HS-27A (cell line): ENCODE results near the gene ZNF532.
"Not testable (repeated sequence)": the region's sequence is repeated elsewhere in the genome, so short reads cannot be mapped to it uniquely, and the experiment has no call there.

Source experiments
- DNase-seq: peaks from one replicate; pipeline ENCODE4 v3.0.0-alpha.2; 2012; ENCODE audit warnings: low read depth, missing footprints

Gene ZNF532

DNA sequence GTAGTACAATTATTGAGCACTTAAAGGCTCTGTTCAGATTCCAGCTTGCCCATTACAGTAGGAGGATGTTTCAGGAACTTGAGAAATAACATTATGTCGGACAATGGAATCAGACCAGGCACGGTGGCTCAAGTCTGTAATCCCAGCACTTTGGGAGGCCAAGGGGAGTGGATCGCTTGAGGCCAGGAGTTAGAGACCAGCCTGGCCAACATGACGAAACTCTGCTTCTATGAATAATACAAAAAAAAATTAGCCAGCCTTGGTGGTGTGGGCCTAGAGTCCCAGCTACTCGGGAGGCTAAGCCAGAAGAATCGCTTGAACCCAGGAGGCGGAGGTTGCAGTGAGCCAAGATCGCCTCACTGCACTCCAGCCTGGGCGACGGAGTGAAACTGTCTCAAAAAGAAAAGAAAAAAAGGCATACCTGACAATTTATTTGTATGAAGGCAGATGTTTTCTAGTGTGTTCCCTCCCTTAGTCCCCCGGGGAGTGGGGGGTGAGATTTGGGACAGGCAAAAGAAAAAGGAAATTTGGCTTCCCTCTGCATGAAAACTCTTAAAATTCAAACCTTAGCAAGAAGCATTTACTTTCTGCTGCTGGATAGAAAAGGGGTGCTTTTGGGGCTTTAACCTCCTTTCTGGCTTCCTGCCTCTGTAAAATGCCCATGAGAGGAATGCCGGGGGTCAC lies 13.7 kb upstream of the ZNF532 start:
- DNase-seq: no peak

DNA sequence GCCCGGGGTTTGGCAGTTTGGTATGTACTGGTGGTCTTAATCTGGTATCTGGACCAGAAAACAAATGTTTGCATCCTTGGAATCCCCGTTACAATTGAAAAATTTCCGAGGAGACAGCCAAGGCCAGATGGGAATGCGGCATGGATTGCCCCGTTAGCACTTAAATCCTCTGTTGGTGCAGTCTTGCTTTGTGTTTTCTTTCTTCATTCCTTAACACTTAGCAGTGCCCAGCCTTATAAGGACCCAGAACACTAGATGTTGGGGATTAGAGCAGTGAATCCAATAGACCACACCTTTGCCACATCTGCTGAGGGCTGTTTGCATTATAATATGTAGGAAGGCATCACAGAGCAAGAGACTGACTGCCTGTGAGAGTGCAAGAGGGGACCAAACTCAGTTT lies 12.8 kb upstream of the ZNF532 start:
- no peak for DNase-seq

DNA sequence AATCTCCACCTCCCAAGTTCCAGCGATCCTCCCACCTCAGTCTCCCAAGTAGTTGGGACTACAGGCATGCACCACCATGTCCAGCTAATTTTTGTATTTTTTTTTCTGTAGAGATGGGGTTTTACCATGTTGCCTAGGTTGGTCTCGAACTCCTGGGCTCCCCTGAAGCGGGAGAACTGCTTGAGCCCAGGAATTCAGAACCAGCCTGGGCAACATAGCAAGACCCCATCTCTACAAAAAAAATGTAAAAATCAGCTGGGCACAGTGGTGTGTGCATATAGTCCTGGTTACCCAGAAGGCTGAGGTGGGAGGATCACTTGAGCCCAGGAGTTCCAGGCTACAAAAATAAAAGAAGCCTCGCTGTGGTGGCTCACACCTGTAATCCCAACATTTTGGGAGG lies 12.0 kb upstream of the ZNF532 start:
- no peak for DNase-seq

DNA sequence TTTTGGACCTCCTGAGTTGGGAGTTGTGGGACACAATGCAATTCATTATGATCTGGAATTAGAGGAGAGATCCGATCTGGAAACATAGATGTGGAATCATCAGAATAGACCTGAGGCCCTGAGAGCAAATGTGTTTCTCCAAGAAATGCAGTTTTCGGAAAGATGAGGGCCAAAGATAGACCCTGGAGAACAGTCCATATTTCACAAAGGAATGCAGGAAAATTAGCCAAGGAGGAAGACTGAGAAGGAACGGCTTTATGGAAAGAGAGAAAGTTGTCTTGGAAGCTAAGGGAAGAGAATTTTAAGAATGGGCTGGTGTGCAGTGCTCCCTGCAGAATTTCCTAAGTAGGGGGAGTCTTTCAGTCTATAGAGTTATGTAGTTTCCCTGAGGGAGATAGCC lies 11.1 kb upstream of the ZNF532 start:
- no peak for DNase-seq

DNA sequence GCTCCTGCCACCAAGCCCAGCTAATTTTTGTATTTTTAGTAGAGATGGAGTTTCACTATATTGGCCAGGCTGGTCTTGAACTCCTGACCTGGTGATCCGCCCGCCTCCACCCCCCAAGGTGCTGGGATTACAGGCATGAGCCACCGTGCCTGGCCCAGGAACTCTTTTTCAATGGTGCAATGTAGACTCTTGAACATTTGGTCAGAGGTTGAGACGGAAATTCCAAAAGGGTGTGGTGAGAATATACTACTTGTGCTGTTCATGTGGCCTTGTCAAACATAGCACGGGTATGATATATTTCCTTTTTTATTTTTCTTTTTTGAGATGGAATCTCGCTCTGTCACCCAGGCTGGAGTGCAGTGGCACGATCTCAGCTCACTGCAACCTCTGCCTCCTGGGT lies 9.2 kb upstream of the ZNF532 start:
- DNase-seq: not testable (repeated sequence)

DNA sequence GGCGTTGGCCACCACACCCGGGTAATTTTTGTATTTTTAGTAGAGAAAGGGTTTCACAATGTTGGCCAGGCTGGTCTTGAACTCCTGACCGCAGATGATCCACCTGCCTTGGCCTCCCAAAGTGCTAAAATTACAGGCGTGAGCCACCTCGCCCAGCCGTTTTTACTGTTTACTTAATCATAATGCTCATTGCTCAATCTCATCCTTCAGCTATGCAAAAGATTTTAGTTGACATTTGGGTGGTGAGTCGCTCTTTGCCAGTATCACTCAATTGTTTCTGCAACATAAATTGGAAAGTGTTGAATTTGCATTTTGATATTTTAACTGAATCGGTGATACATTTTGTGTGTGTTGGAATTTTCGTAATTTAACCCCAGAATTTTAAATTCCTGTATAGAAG lies 7.8 kb upstream of the ZNF532 start:
- peak; percentile 33 for DNase-seq

DNA sequence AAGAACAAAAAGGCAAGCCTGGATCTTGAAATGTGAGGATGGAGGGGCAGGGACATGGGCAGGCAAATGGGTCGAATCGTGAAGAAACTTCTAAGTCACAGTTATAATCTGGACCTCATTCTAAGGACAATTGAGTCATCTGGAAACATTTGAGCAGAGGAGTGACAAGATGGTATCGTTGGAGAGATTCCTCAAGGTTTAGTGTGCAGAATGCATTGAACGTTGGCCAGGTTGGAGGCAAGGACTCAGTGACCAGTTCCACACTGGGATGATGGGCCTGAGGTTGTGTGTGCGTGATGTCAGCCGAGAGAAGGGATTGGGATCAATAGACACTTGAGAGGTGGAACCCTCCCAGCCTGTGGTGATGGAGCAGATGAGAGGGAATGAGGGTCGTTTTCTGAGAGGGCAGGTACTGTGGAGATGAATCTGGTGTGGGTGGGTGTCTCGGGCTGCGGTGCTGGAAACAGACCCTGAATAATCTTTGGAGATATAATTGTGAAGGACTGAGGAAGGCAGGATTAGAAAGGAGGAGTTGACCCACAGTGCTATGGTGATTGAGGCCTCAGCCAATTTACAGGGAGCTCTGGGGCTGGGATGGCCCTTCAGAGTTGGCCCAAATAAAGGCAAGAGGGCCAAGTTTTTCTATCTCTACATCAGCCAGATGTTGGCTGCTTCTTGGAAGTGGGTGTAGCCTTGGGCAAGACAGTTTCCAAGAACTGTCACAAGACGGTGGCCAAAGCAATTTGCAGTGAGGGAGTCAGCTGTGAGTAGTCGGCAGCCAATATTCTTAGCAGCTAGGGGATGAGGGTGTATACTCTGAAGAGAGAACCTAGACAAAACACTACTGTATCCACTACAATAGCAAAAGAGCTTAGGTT lies 5.8 kb upstream of the ZNF532 start:
- DNase-seq: no peak

DNA sequence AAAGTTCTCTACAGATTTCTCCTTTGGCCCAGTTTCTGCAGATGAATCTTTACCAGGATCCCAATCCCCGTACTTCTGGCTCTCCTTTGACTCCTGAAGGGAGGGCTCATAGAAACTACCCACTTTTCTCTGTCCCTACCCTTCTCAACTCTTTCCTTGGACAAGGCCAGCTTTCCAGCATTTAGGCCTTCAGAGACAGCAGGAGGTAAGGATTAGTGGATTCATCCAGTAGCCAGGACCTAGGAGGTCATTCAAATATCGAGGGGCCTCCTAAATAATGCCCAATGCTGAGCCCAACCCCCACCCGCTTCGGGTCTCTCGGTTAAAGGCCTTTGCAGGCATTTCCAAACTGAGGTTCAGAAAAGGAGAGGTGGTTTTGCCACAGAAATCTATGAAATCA lies 4.8 kb upstream of the ZNF532 start:
- DNase-seq: no peak

DNA sequence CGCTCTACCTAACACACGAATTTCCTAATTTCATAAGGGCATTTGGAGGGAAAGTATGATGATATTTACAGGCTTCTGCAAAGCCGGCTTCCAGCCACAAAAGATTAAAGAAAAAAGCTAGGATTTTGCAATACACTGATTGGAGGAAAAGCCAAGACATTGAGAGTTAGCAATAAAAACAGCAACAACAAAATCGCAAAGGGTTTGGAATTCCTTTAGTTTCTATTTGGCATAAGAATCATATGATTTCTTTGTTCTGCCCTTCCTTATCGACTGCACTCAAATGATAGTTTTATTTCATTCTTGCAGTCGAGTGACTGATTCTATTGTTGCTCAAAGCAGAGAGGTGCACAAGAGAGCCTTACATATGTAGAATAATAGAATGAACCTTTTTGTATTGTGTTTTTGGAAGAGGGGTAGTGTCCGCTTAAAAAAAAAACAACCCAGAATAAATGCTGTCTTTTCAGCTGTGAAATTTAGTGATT lies 3.9 kb upstream of the ZNF532 start:
- DNase-seq: no peak

DNA sequence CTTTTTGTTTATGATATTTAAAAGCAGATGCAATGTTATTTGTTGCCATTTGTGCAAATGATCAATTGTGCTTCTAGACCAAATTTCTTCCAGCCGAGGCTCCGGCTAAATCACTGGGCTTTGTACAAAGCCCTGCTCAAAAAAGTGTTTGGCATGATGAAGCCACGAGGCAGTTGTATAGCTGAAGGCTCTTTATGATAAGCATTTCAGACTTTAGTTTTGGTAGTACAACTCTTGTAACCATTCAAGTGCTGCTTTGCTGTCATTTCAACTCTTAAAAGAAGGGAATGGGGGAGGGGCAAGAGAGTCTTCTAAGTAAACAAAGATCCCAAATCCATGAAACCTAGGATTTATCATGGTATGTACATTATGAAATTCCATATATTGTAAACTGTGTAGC lies 3.3 kb upstream of the ZNF532 start:
- DNase-seq: no peak

DNA sequence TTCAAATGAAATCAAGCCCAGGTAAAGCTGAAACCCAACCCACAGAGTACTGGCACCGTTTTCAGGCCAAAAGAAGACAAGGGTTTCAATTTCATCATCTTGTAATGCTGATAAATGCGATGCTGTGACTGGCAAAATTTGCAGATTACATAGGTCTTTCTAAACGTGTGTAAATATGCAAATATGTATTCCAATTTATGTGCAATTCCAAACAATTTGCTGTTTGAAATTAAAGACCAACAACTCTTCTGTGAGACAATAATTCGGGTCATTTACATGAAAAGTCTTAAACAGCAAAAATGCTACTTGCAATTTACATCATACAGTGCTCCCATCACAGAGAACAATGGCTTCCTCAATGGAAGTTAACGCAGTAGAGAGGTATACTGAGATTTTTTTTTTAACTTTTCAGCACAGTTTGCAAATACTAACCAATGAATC lies 2.8 kb upstream of the ZNF532 start:
- DNase-seq: no peak

DNA sequence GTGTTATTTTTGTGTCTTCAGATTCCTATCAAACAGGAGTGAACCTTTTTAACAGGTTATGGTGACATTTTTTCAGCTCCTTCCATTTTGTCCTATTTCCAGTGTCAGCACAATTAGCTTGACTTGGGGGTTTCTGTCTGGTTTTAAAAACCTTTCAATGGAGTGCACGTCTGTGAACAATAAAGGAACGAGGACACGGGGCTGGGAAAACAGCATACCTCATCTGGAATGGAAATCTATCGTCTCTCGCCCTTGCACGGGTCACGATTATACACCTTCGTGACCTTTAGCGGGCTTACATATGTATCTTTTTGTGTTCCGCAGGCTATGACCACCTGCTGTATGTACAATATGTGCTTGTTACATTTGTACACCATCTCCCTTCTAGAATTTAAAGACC lies 2.3 kb upstream of the ZNF532 start:
- DNase-seq: no peak

DNA sequence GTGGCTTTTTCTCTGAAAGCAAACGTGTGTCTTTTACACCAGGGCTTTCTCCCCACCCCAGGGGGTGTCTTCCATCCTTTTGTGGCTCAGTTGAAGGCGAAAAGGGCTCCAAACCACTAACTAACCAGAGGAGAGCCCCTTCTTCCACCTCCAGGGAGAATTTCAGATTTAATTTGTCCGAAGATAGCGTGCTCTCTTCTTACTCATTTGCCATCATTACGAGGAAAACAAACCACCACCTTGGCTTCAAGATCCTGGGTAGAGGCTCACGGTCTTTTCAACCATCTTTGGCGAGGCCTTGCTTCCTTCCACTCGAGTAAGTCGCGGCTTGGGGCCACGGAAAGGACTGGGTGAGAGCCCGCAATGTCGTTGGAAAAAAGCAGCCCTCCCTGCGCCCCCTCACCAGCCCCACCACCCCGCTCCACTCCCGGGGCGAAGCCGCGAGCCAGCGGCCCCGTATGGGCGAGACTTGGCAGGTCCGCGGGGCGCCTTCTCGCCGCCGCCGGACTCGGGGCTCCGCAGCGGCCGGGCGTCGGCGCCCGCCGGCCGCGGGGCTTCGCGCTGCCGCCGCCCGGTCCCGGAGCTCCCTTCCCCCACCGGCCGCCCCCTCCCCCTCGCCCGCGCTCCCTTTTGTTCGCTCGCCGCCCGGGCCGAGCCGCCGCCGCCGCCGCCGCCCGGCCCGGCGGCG lies 1.7 kb upstream of the ZNF532 start:
- no peak for DNase-seq

DNA sequence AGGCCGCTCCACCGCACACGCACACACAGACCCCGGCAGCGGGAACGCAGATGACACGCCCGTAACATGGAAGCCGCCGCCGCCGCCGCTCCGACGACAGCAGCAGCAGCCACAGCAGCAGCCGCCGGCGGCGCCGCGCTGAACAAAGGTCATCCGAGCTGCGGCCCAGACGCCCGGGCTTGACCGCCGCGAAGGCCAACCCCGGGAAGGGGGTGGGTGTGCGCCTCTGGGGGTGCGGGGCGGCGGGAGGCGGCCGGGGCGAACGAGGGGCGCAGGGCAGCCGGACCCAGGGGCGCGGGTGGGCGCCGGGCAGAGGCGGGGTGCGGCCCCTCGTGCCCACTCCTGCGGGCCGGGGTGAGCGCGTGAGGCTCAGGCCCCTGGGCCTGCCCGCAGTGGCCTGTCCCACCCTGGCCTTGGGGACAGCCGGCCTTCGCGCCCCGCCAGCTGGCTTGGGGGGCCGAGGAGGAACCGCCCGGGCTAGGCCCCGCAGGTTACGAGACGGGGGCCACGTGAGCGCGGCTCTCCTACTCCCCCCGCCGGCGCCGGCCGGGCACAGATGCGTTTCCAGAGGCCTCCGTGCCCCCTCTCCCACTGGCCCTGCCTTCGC lies 1.0 kb upstream of the ZNF532 start:
- DNase-seq: no peak

DNA sequence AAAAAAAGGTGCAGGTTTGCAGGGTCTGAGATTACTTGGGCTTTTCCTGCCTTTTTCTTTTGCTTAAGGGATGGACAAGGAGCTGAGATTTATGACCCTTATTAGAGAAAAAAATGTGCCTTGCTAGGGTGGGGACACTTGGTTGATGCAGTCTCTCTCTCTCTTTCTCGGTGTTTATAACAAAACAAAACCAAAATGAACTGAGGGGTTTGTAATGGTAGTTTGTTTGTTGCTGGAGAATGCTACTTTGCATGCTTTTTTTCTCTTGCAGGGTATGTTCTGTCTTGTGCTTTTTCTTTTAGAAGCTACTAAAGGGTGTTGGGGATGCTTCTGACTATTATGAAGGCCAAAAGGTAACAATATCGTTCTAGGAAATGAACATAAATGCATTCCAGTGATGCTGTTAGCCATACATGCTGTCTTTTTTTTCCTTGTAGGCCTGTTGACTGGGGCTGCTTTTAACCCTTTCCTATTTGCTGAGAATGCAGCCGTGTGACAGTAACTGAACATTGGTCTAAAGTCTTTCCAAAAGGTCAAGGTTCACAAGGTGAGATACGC lies 435 bp downstream of the ZNF532 start:
- no peak for DNase-seq

DNA sequence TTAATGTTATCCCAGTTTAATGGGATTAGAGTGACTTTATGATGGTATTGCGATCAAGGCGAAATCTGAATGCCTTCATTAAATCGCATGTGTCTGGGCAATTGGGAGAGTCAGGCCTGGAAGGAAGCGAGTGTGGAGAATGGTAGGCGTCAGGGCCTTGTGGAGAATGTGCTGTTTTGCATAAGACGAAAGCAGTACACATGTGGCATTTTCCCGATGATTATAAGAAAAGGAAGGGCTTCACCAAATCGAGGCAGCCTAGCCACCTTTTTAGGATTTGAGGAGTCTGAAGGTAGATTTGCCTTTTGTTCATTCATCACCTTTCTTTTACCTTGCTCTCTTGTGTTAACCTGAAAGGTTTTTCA lies 1.0 kb downstream of the ZNF532 start:
- DNase-seq: no peak

DNA sequence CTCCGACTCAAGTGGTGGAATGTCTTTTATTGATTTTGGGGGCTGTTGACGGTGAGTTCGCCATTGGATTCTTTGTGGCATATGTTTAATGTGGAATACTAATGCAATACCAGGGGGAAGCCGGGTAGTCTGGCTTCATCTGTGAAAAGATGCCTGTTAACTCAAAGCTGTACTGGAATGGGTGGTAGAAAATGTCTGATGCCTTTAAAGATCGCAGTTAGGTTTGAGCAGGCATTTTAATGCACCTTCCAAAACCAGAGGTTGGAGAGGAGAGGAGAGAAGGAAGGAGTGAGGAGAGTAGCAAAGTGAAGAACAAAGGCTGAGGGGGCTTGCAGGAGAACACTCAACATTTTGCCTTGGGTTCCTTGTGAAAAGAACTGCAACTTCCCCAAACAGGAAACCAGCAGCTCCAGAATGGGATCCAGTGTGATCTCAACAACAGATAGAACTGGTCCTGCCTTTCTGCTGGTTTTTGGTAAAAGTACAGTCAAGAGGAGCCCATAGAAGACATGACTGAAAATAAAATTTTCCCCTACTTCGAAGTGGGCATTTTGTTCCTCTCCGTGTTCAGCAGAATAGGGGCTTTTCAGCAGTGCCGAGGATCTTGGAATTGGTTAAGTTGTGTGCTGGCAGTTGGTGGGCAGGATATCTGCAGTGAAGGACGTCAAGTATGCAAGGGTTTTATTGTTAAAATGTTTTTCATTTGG lies 1.5 kb downstream of the ZNF532 start:
- no peak for DNase-seq

DNA sequence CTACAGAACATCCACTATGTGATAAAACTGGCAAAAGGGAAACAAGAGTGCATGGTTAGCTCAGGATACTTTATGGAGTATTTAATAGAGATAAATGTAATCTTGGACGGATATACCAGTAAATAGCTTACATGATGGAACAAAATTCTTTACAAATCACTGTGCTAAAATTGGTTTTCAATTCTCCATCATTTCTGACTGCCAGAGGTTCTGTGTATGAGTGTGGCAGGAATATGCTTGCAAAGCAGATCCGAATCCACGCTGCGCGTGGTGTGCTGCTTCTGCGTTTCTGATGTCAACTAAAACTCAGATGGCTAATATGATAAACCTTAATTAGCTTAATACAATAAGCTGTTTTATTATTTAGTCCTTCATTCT lies 2.1 kb downstream of the ZNF532 start:
- no peak for DNase-seq

DNA sequence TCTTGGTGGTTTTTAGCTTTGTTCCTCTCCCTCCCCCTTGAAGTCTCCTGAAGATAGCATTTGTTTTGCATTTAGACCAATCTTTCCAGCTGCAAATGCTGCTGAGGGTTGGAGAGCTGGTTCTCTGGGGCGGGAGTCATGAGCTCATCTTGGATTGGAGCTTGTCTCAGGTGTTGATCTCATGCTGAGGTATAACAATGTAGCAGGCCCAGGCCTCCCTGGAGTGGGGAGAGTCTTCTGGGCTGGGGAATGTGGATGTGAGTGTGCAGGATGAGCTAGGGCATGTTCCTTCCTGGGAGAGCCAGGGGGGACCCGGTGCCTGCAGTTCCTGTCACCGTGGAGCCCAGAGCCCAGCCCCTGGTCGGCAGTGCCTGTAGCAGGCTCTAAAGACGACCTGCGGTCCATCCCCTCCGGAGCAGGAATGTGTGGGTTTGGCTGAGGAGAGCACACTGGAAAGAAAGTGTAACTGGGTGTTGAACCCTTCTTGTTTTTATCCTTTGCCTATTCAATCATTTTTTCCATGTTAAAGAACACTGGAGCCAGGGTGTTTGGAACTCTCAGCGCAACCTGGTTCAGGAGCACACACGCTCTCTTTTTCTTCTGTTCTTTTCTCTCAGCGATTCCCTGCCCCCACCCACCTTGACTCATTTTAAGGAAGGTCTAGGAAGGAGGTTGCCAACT lies 2.7 kb downstream of the ZNF532 start:
- DNase-seq: no peak

DNA sequence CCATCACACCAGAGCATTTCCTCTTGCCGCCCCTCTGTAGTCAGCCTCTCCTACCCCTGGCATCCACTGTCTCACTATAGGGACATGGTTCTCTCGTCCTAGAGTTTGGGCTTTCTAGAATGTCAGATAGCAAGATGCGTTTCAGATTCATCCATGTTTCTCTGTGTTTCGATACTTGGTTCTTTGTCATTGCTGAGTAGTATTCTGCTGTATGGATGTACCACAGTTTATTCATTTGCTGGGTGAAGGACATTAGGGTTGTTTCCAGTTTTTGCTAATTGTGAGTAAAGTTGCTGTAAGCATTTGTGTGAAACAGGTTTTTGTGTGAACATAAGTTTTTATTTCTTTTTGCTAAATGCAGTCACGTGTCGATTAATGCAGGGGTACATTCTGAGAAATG lies 3.8 kb downstream of the ZNF532 start:
- DNase-seq: no peak

DNA sequence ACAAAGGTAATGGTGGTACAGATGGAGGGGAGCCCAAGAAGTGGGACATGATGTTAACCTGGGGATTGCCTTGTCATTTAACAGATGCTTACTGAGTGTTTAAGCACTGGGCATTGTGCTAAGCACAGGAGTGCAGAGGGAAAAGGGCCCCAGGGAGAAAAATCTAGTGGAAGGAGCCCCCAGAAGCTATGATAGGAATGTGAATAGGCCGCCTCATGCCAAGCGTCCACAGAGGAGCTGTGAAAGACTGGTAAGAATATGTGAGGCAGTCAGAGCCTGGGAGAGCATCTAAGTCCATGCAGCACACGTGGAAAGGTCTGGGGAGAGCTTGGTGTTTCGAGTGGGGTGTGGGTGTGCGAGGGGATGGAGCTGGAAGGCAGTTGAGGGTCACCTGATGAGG lies 5.5 kb downstream of the ZNF532 start:
- DNase-seq: no peak
